COR-L47 (cell line): ENCODE results near the gene TCERG1L.

ENCODE experiments used
- DNase-seq: peaks from one replicate; lab custom pipeline; 2025; lab: John Stamatoyannopoulos, UW

TCERG1L gene

GRCh38 chr10:131207584-131208532, 103.7 kb downstream of the TCERG1L start:
- DNase-seq: no peak

GRCh38 chr10:131207176-131207575, 104.3 kb downstream of the TCERG1L start:
- no peak for DNase-seq

- DNase-seq: no peak
Observed at GRCh38 chr10:131206111-131206995, 105.2 kb downstream of the TCERG1L start.

DNA sequence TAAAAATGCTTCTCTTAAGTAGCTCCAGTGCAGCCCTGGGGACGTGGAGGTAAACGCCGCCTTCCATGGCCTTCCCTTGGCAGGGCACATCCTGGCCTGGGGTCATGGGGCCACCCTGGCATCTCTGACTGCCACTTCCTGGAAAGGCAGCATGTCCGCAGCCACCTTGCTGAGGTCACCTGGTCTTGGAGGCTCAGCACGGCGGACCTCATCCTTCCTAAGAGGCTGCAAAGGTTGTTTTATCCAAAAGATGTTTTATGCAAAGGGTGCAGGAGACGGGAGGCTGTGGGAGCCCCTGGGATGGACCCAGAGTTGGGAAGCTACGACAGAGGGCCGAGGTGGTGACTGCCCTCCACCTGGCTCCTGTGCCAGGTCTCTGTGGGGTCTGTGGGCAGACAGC, 106.0 kb downstream of the TCERG1L start:
- no peak for DNase-seq

GRCh38 chr10:131204406-131205152, 106.9 kb downstream of the TCERG1L start:
- no peak for DNase-seq

DNA sequence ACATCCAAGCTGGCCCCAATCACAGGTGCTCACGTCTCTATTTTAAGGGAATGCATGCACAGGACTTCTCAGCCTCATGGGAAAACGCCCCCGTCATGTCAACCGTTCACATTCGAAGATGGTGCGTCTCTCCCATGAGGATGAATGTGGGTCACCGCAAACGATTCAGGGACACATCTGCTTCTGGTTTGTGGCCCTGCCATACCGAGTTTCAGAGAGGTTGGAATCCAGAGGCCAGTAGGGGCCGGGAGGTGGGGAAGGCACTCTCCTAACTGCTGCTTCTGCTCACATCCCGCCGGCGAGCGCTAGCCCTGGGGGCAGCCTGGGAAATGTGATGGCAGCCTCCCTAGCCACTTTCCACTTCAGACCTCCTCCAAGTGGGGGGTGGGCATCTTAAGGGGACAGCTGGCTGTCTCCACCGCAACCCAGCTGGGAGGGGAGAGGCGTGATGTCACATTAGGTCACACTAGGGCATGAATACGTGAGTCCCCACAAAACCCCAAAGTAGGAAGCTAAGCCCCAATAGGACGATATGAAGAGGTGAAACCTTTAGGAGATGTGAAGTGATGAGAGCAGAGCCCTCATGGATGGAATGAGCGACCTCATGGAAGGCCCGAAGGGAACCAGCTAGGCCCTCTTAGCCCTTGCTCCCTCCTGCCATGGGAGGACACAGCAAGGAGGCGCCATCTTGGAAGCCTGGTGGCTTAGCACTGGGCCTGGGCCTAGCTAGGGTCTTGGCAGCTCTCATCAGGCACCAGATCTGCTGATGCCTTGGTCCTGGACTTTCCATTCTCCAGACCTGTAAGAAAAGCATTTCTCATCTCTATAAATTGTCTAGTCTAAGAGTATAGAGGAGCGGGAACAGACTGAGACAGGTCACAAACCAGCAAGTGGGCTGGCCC, 107.8 kb downstream of the TCERG1L start:
- no peak for DNase-seq

GRCh38 chr10:131202990-131203389, 108.5 kb downstream of the TCERG1L start:
- DNase-seq: no peak

DNA sequence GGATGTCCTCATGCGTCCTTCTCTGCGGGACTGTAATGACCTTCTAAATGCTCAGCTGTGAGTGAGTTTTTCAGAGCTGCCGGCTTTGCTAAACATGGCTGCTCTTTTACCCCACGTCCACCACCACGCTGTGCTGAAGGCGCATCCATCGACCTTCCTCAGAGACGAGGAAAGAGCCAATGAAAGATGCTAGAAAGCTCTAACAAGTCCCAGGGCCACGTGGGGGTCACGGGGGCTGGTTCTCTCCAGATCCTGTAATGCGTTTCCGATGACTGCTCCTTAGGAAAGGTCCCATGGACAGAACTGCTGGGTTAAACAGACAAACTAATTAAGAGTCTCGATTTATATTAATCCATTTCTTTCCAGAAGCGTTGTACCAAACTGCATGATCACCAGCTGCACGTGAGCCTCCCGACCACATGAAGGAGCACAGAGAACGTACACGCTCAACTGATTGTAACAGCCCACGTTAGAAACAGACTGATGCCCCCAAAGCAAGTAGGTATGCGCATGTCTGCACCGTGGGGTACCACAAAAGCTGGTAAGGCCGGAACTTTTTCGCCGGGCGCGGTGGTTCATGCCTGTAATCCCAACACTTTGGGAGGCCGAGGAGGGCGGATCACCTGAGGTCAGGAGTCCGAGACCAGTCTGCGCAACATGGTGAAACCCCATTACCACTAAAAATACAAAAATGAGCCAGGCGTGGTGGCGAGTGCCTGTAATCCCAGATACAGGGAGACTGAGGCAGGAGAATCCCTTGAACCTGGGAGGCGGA, 109.6 kb downstream of the TCERG1L start:
- DNase-seq: no peak

DNA sequence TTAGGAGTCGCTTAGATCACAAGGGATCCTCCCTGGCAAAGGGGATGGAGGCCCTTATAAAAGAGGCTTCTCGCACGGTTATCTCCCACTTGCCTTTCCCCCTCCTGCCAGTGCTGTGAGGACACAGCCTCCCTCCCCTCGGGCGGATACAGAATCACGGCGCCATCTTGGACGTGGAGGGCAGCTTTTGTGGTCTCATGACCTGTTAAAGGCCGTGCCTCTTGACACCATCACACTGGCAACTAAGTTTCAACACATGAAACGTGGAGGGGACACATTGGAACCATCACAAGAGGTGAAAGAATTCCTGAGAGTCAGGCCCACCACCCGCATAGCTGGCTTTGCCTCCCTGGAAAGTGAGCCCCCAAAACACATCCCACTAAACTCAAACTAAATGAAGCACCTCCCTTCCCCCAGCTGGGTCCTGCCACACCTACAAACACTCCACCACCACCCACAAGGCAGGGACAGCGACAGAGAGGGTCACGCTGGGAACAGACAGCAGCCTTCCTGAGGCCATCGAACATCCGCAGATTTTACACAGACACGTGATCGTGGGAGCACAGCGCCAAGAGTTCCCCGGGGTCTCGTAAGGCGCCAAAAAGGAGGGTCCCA, 110.6 kb downstream of the TCERG1L start:
- DNase-seq: no peak

DNA sequence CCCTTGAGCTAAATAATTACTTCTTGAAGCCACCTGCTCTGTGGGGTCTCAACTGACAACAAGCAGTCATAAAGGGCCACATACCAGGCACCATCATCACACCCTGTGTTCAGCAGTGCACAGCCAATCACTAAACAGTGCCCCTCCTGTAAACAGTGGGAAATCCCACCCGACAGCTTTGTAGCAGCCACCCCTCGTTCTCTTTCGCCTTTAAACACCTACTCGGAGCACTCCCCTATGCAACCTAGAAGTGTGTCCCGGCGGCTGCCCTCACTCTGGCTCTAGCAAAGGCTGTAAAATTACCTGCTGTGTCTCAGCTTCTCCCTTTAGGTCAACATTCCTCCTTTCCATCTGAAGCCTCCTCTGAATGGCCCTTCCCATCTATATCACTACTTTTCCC, 111.9 kb downstream of the TCERG1L start:
- DNase-seq: no peak

- no peak for DNase-seq
Observed at GRCh38 chr10:131198843-131199242, 112.7 kb downstream of the TCERG1L start.

DNA sequence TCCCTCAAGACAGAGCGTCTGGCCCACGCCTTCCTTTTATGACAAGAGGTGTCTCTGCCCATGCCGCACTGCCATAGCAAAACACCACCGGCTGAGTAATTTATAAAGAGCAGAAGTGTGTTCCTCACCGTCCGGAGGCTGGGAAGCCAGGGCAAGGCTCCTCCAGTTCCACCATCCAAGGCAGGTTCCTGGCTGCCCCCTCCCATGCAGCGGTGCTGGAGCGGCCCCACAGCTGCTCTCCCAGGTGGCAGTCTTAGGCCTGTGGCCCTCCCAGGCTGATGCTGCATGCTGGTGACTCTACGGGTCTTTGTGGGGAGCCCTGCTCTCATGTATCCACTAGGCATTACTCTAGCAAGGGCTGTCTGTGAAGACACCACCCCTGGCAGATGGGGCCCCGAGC, 113.1 kb downstream of the TCERG1L start:
- DNase-seq: no peak

GRCh38 chr10:131196176-131196885, 115.2 kb downstream of the TCERG1L start:
- DNase-seq: no peak

- no peak for DNase-seq
Observed at GRCh38 chr10:131195558-131196159, 115.9 kb downstream of the TCERG1L start.

GRCh38 chr10:131195116-131195515, 116.4 kb downstream of the TCERG1L start:
- DNase-seq: no peak

GRCh38 chr10:131193923-131194322, 117.6 kb downstream of the TCERG1L start:
- no peak for DNase-seq

DNA sequence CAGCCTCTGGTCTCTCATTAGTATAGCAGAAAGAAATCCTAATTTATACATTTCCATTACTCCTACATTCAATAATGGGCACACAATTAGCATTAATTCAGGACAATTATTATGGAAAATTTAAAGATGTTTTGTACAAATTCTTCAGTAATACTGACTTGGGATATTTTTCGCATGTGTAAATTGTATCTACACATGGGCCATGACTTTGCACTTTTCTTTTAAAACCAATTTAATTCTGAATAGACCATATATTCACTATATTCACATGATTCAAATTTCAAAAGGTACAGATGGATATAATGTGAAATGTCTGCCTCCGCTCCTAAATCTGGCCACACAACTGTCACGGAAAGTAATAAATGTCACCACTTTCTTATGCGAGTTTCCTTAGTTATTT, 123.0 kb downstream of the TCERG1L start:
- no peak for DNase-seq

- DNase-seq: no peak
Observed at GRCh38 chr10:131187926-131188325, 123.6 kb downstream of the TCERG1L start.

DNA sequence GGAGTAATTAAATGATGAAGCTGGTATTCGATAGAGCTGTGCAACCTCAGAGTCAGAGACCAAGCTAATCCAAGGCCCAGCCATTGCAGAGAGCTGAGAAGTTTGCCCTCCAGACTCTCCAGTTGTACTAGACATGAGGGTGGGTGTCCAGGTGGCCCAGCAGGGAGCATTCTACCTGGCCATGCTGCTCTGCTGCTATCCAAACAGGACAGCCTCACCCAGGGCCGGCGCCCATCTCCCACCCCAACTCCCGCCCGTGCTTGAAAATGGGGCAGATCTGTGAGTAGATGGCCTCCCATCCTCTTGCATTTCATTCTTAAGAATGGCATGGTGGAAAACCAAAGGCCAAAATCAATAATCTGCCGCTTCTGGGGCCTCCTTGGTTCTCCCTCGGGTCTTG, 124.2 kb downstream of the TCERG1L start:
- no peak for DNase-seq
